ENCODE data around the gene RAD51AP2.

RAD51AP2 gene

GRCh38 chr2:17476830-17477229, 41.4 kb downstream of the RAD51AP2 start:
- TF ChIP-seq JUND (IDR thresholded peaks at IDR 0.05; ENCODE audit: low read depth), result no peak
- no peak for DNase-seq (ENCODE audit: low read depth in 1 of 2, low spot score in 1 of 2)
- in situ Hi-C loops (cut with HindIII; ENCODE audit: low pct_unique_long_range_greater_than_20kb, low sequenced_read_pairs), result no loop called here

GRCh38 chr2:17476064-17476463, 42.2 kb downstream of the RAD51AP2 start:
- TF ChIP-seq JUND (IDR thresholded peaks at IDR 0.05; ENCODE audit: low read depth), result no peak
- in situ Hi-C loops (cut with HindIII; ENCODE audit: low pct_unique_long_range_greater_than_20kb, low sequenced_read_pairs), result no loop called here
- DNase-seq (ENCODE audit: low read depth in 1 of 2, low spot score in 1 of 2), result no peak

- no peak for TF ChIP-seq JUND (IDR thresholded peaks at IDR 0.05; ENCODE audit: low read depth)
- DNase-seq (ENCODE audit: low read depth in 1 of 2, low spot score in 1 of 2), result no peak
- in situ Hi-C loops (cut with HindIII; ENCODE audit: low pct_unique_long_range_greater_than_20kb, low sequenced_read_pairs), result no loop called here
These were observed 43.0 kb downstream of the RAD51AP2 start for GRCh38 chr2:17475286-17475685.

GRCh38 chr2:17471979-17472378, 46.3 kb downstream of the RAD51AP2 start:
- in situ Hi-C loops (cut with HindIII; ENCODE audit: low pct_unique_long_range_greater_than_20kb, low sequenced_read_pairs), result no loop called here
- TF ChIP-seq JUND (IDR thresholded peaks at IDR 0.05; ENCODE audit: low read depth), result no peak

DNA sequence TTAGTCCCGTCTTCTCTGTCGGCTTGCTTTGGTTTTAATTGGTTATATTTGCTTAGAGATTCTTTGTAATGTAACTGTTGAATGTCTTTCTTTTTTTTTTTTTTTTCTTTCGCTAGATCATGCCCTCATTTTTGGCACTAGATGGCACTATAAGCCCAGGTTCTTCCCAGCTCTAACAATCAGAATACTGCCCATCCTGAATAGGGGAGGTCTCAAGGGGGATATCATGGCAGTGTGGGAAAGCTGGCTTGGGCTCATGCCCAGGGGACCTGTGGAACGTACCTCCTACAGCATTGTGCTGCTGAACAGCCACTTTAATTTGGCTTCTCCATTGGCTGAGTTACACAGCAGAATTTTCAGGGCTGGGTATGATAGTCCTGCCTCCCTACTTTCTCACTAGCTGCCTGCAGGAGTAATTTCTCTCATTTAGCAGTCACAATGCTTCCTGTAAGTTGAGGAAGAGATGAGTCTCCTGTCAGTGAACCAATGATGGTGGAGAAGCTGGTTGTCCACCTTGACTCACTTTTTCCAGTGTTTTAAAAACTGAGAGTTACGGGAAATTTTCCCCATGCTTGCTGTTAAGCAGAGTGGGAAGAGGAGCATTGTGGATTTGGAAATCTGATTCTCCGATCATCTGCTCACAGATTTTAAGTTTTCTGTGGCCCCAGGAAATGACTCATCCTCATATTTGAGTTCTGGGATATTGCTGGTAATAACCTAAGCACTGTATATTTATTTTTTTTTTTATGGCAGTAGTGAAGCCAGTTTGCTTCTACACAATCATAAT, 47.2 kb downstream of the RAD51AP2 start:
- in situ Hi-C loops (cut with HindIII; ENCODE audit: low pct_unique_long_range_greater_than_20kb, low sequenced_read_pairs), result no loop called here

More at GRCh38 chr2:17471979-17472378, 46.3 kb downstream of the RAD51AP2 start:
- no peak for DNase-seq (ENCODE audit: low read depth in 1 of 2, low spot score in 1 of 2)

GRCh38 chr2:17461087-17461475, 57.2 kb downstream of the RAD51AP2 start:
- in situ Hi-C loops (cut with HindIII; ENCODE audit: low pct_unique_long_range_greater_than_20kb, low sequenced_read_pairs), result no loop called here
- TF ChIP-seq JUND (IDR thresholded peaks at IDR 0.05; ENCODE audit: low read depth), result no peak
- no peak for DNase-seq (ENCODE audit: low read depth in 1 of 2, low spot score in 1 of 2)

More for the DNA sequence above, 47.2 kb downstream of the RAD51AP2 start:
- TF ChIP-seq JUND (IDR thresholded peaks at IDR 0.05; ENCODE audit: low read depth), result no peak
- DNase-seq (ENCODE audit: low read depth in 1 of 2, low spot score in 1 of 2), result peak in 1 of 2 experiments; percentile 18

Measured in T47D (cell line).